ENCODE measurements around the gene MAPK10.
A peak's percentile ranks its signal among the peaks of the same experiment; 100 is the strongest.

DNA sequence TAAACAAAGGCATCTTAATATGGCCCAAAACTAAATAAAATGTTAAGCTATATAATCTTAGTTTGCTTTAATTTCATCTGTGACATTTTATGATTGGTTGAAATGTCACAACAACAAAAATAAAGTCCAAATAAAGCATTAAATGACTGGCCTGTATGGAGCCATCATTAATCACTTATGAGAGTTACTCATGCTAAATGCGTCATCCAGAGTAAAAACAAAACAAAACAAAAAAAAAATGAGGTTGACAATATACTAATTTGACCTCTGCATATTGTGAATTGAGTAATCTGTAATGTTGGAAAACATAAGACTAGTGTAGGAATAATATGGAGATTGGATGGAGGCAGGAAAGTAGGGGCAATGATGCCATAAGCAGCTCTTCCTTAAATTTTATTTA is 139.7 kb downstream of the MAPK10 start:
- TF ChIP-seq, protein P1, sequence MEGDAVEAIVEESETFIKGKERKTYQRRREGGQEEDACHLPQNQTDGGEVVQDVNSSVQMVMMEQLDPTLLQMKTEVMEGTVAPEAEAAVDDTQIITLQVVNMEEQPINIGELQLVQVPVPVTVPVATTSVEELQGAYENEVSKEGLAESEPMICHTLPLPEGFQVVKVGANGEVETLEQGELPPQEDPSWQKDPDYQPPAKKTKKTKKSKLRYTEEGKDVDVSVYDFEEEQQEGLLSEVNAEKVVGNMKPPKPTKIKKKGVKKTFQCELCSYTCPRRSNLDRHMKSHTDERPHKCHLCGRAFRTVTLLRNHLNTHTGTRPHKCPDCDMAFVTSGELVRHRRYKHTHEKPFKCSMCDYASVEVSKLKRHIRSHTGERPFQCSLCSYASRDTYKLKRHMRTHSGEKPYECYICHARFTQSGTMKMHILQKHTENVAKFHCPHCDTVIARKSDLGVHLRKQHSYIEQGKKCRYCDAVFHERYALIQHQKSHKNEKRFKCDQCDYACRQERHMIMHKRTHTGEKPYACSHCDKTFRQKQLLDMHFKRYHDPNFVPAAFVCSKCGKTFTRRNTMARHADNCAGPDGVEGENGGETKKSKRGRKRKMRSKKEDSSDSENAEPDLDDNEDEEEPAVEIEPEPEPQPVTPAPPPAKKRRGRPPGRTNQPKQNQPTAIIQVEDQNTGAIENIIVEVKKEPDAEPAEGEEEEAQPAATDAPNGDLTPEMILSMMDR (IDR thresholded peaks at IDR 0.05; ENCODE audit: extremely low read depth in 1 of 2, insufficient read depth in 1 of 2, low read depth in 1 of 2, low read length in 2 of 2): no peak
- no peak for TF ChIP-seq MYC (IDR thresholded peaks at IDR 0.05; ENCODE audit: low read depth, low read length)
- no peak for TF ChIP-seq POLR2AphosphoS5 (IDR thresholded peaks at IDR 0.05; ENCODE audit: insufficient read depth, low read depth, low read length)
- no peak for TF ChIP-seq POLR2A (IDR thresholded peaks at IDR 0.05; ENCODE audit: low read depth, low read length)
- TF ChIP-seq EZH2 (IDR thresholded peaks at IDR 0.05; ENCODE audit: borderline replicate concordance, low read depth, low read length, severe bottlenecking): no peak
- TF ChIP-seq, protein P2, sequence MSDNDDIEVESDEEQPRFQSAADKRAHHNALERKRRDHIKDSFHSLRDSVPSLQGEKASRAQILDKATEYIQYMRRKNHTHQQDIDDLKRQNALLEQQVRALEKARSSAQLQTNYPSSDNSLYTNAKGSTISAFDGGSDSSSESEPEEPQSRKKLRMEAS (IDR thresholded peaks at IDR 0.05; ENCODE audit: insufficient read depth, insufficient read length): no peak
- peak; percentile 71 for TF ChIP-seq JUN (IDR thresholded peaks at IDR 0.05; ENCODE audit: borderline replicate concordance, insufficient read depth, insufficient read length, low read depth)
- TF ChIP-seq GATA2 (IDR thresholded peaks at IDR 0.05; ENCODE audit: insufficient read depth, insufficient read length, low read depth, low read length): no peak

All from endothelial cell of umbilical vein (primary cell).